Stimulated activated CD4-positive, alpha-beta T cell treated with anti-CD3 and anti-CD28 coated beads, Interleukin-1b, Interleukin-23, amount 100 ng/mL, for 1 hour (primary cell): ENCODE measurements around the gene HDAC2.

Source experiments
- DNase-seq, 2 donors: peaks; one replicate each; pipeline ENCODE4 v3.0.0-alpha.2; 2020; ENCODE audit warnings: low read depth in 2 of 2

The HDAC2 gene

DNA sequence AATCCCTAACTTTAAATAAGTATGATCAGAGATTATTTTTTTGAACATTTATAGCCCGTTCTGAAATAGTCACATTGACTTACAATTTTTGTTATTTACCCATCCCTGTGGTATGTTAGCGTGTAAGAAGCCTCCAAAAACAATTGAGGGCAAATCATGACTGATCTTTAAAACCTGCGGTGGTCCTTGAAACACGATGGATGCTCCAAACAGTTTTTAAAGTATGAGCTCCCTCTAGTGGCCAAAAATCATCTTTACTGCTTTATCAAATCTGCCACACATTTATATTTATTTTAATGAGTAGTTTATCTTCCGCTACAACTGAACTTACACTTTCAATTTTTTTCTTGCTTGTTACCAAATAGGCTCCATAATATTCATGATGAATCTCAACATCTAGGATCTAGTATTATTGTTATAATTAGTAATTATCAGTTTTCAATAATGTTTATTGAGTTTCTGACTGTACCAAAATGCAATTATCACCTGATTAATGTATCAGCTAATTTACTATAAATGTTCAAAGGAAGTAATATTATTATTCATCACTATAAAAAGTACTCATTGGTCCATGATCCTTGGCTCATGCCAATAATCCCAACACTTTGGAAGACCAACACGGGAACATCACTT, 61.6 kb downstream of the HDAC2 start:
- DNase-seq = no peak

DNA sequence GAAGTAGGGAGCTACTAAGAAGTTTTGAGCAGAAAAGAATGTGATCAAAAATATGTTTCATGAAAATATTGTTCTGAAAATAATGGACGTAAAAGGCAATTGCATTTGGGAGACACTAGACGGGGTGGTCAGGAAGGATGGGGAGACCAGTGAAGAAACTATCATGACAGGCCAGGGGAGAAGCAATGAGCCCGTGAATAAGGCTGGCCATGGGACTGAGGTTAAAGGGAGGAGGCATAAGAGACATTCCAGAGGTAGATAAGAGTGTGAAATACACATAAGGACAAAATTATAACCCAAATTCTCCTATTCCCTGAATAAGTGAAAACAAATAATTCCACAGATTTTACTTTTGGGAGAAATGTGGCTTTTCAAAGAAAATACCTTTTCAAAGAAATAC, 62.1 kb downstream of the HDAC2 start:
- DNase-seq = no peak

DNA sequence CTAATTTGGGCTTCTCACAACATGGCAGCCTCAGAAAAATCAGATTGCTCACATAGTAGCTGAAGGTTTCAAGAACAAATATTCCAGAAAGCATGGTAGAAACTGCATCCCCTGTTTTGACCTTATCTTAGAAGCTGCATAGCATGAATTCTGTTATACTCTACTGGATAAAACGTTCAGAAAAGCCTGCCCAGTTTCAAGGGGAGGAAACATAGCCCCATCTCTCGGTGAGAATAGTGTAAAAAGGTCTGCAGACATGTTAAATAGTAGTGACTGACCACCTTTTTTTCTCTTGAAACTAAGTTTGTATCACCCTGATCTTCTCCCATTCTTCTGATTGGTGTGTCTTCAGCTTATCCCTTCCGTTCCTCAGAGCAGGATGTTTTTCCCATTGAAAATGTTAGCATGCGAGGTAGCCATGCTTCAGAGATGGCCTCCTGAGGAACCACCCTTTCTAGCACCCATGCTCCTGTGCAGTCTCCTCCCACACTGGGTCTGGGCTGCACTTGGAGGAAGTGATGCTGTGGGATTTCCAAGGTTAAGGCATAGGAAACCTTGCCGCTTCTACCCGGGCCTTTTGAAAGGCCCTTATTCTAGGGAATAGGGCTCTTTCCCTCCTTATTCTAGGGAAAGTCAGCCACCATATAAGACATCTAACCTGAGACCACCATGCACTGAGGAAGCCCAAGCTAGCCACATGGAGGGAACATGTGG, 63.7 kb downstream of the HDAC2 start:
- no peak for DNase-seq

DNA sequence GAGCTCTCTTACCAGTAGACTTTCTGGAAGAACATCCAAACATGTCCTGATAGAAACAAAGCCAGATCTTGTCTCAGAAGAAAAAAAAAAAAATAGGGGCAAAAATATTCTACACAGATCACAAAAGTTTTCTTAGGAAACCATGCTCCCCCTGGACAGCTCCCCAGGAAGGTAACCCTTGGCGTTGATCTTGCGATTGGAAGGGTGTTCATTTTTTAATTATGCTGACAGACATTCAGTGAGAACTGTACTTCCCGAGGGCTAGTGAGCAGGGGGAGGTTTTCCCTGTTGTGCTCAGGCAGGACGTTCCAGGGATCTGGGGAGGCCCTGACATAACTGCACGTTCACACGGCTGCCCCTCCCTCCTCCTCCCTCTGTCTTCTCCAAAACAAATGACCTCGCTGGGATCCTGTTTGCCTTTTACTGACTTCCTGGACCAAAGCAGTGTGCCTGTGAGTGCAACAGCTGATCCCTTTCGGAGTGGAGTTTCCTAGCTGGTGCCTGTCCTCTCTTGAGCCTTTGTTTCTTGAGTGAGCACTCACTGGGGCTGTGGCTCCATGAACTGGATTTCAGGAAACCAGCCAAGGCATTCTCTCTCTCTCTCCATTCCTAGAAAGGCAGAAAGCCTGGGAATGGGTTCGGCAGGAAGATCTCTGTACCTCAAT, 67.2 kb downstream of the HDAC2 start:
- DNase-seq = no peak

DNA sequence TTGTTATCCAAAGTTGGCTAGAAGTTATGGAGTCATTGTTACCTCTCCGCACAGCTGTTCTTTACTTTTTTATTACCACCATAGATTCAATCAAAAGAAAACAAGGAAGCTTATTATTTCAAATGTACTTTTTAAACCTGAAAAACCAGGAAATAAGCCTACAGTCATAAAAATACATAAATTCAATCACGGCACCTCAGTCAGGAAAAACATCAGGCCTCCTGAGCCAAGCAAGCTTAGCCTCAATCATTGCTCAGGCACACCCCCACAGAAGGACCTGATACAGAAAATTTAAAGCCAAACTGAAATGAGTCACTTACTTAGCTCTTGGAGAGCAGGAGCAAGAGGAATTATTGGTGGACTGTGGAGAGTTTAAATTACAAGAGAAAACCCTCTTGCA, 69.5 kb downstream of the HDAC2 start:
- no peak for DNase-seq

DNA sequence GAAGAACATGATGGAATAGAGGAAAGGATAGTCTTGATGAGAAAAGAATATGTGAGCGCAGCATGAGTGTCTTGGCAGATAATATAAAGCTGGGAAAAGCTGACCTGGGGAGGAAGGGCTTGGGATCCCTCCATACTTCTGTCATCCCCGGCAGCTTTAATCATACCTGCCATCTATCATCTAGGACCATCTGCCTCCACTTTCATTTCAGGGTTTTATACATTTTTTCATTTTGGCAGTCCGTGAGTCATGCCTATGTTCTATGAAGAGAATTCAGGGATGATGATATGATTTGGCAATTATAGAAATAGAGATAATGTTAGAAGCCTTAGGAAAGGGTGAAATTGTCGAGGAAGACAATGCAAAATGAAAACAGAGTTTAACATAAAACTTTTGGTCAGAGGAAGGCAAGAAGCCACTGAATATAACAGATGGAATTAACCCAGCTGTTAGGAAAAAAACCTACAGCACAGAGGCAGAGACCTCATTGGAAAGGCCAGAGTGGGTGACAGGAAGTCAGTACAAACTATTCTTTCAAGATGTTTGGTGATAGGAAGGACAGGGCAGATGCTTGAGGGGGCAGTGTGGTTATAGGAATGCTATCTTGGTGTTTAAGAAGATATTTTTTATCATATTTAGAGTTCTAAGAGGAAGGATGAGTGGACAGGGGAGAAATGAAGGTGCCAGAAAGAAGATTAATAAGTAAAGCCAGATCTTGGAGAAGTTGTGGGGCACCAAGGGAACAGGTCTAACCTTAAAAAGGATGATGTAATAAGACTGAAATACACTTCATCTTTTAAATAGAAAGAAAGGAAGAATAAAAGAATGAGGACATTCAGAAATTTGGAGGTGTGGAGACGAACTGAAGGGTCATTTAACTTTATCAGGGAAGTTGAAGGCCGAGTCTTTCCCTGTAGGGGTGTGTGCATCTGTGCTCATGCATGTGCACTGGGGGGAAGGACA, 76.0 kb downstream of the HDAC2 start:
- no peak for DNase-seq

DNA sequence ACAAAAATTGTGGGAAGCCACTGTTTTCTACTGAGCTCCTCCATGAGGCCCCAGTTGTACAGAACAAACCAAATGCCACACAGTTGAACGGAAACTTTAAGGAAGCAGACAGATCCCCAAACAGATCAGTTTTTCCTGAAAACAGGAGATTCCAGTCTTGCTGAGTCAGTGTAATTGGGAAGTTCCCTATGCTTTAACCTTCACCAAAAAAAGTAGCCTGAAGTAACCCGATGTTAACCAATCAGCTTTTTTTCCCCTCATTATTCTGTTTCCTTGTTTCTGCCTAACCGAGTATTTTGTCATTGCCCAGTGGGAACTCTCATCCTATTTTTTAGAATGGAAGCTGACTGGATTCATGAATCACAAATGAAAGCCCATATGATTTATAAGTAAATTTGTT, 77.1 kb downstream of the HDAC2 start:
- no peak for DNase-seq

DNA sequence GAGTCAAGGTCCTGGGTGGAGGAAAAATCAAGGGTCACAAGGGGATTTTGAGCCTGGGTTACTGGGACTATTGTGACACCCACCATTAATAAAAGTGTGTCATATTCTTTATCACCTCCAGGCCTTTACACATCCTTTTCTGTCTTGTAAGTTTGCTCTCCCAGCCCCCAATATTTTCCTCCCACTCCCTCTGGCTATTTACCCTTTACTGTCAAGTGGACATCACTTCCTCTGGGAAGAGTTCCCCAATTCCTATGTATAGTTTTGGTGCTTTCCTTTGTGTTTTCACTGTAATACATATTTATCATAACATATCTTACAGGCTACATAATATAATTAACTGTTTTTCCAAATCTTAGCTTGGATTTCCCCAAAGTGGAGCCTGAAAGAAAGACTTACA, 77.5 kb downstream of the HDAC2 start:
- DNase-seq = no peak

DNA sequence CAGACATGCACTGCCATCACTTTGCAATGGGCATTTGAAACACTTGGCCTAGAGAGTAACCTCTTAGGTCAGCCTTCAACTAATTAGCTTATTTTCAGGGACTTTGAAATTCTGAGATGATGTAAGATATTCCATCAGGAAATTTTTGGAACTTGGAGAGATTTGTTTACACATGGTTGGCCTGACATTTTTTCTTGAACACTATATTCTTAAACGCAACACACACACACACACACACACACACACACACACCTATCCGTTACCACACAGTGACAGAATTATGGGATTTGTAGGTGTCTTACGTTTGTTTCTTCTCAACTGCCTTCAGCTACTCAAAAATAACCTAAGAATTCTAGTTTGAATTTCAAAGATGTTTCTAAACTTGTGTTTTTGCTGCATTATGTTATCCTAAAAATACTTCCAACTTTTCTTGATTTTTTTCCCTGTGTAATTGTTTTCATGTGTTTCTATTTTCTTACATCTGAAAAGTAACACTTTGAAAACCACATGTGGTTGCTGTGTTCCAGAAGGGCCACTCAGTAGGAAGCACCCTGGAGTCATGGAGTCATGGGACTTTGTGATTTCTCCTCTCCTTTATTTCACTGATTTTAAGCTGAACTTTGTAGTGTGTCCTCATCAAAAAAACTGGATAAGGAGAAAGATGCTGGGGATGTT, 81.9 kb downstream of the HDAC2 start:
- no peak for DNase-seq

DNA sequence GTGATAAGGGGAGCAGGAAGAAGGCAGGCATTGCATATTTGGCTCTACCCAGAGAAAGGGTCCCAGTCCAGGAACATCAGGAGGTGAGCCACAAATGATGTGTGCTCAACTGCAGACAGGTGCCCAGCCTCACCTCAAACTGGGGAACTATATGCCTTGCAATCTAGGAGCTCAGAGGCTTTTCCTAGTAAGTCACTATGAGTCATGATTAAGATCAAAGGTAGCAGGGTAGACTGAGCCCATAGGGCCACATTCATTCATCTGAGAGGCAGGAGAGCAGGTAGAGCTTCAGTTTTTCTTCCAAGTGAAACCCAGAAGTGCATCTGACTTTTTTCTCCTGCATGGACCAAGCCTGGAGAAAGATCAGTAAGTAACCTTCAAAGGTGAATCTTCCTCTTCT, 82.5 kb downstream of the HDAC2 start:
- no peak for DNase-seq

DNA sequence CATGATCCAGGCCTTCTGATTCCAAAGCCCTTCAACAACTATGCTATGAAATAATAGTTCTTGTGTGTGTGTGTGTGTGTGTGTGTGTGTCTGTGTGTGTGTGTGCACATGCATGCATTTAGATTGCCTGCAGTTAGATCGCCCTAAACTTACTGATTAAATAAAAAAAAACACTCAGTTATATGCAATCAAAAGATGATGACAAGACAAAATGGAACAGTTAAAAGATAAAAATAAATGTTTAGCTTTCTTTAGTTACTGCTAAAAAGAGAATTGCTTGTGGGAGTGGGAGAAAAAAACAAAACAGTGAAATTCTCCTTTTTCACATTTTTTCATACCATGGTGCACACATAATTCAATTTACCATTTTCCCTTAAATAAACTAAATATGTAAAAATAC, 84.4 kb downstream of the HDAC2 start:
- no peak for DNase-seq

DNA sequence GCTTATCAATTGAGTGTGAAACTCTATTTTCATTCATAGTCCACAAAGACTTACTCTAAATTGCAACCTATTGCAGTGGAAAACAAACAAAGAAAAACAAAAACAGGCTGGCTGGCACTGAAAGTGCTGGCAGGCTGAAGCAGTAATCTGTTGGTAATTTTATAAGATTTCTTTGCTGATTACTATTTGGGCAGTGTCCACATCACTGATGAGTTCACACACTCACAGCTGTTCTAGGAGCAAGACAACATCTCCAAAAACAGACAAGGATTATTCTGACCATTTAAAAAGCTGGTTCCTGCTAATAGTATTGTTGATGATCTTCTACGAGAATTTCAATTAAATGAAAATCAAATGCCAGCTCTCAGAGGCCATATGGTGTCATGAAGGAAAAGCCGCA, 86.9 kb downstream of the HDAC2 start:
- DNase-seq = no peak
